ENCODE data around the gene EXOC6B.

Gene EXOC6B

GRCh38 chr2:72131916-72132841 lies 693.7 kb downstream of the EXOC6B start:
- no peaks in the 10 kb centered on the region for H3K4me1 ChIP-seq (ENCODE audit: control insufficient read depth, insufficient read depth, low read length)
- no peak overlapping the region for H3K27ac ChIP-seq (ENCODE audit: low read depth, low read length)
- H3K36me3 ChIP-seq (ENCODE audit: control insufficient read depth, insufficient read depth, low read length) = no peaks in the 10 kb centered on the region
- no peaks in the 10 kb centered on the region for H3K27me3 ChIP-seq (ENCODE audit: control insufficient read depth, insufficient read depth, low read length)
- no peak overlapping the region for H3K9ac ChIP-seq (ENCODE audit: low read length)
- no peak overlapping the region for H3K4me3 ChIP-seq (ENCODE audit: low read length)

GRCh38 chr2:72131371-72131891 lies 694.4 kb downstream of the EXOC6B start:
- Histone ChIP-seq H3K27ac (ENCODE audit: low read depth, low read length) (no peak overlapping the region), H3K4me3 (ENCODE audit: low read length) (no peak overlapping the region), H3K27me3 (ENCODE audit: control insufficient read depth, insufficient read depth, low read length) (no peaks in the 10 kb centered on the region), H3K4me1 (ENCODE audit: control insufficient read depth, insufficient read depth, low read length) (no peaks in the 10 kb centered on the region), H3K36me3 (ENCODE audit: control insufficient read depth, insufficient read depth, low read length) (no peaks in the 10 kb centered on the region), H3K9ac (ENCODE audit: low read length) (no peak overlapping the region)

- Histone ChIP-seq H3K27me3 (ENCODE audit: control insufficient read depth, insufficient read depth, low read length) (no peaks in the 10 kb centered on the region), H3K36me3 (ENCODE audit: control insufficient read depth, insufficient read depth, low read length) (no peaks in the 10 kb centered on the region), H3K4me3 (ENCODE audit: low read length) (no peak overlapping the region), H3K9ac (ENCODE audit: low read length) (no peak overlapping the region), H3K4me1 (ENCODE audit: control insufficient read depth, insufficient read depth, low read length) (no peaks in the 10 kb centered on the region), H3K27ac (ENCODE audit: low read depth, low read length) (no peak overlapping the region)
Measured at GRCh38 chr2:72130659-72131360, 695.0 kb downstream of the EXOC6B start.

GRCh38 chr2:72129681-72130340 lies 696.0 kb downstream of the EXOC6B start:
- H3K9ac ChIP-seq (ENCODE audit: low read length) = no peak overlapping the region
- H3K27me3 ChIP-seq (ENCODE audit: control insufficient read depth, insufficient read depth, low read length) = no peaks in the 10 kb centered on the region
- H3K27ac ChIP-seq (ENCODE audit: low read depth, low read length) = no peak overlapping the region

GRCh38 chr2:72128843-72129227 lies 697.0 kb downstream of the EXOC6B start:
- Histone ChIP-seq H3K4me1 (ENCODE audit: control insufficient read depth, insufficient read depth, low read length) (no peaks in the 10 kb centered on the region), H3K27me3 (ENCODE audit: control insufficient read depth, insufficient read depth, low read length) (no peaks in the 10 kb centered on the region), H3K36me3 (ENCODE audit: control insufficient read depth, insufficient read depth, low read length) (no peaks in the 10 kb centered on the region), H3K4me3 (ENCODE audit: low read length) (no peak overlapping the region), H3K9ac (ENCODE audit: low read length) (no peak overlapping the region), H3K27ac (ENCODE audit: low read depth, low read length) (no peak overlapping the region)

More at GRCh38 chr2:72129681-72130340, 696.0 kb downstream of the EXOC6B start:
- no peaks in the 10 kb centered on the region for H3K36me3 ChIP-seq (ENCODE audit: control insufficient read depth, insufficient read depth, low read length)
- no peak overlapping the region for H3K4me3 ChIP-seq (ENCODE audit: low read length)
- no peaks in the 10 kb centered on the region for H3K4me1 ChIP-seq (ENCODE audit: control insufficient read depth, insufficient read depth, low read length)

- no peaks in the 10 kb centered on the region for H3K36me3 ChIP-seq (ENCODE audit: control insufficient read depth, insufficient read depth, low read length)
Measured at GRCh38 chr2:72128059-72128842, 697.6 kb downstream of the EXOC6B start.

GRCh38 chr2:72127401-72128058 lies 698.3 kb downstream of the EXOC6B start:
- no peak overlapping the region for H3K27ac ChIP-seq (ENCODE audit: low read depth, low read length)
- H3K36me3 ChIP-seq (ENCODE audit: control insufficient read depth, insufficient read depth, low read length) = no peaks in the 10 kb centered on the region
- no peak overlapping the region for H3K4me3 ChIP-seq (ENCODE audit: low read length)
- no peaks in the 10 kb centered on the region for H3K27me3 ChIP-seq (ENCODE audit: control insufficient read depth, insufficient read depth, low read length)
- no peaks in the 10 kb centered on the region for H3K4me1 ChIP-seq (ENCODE audit: control insufficient read depth, insufficient read depth, low read length)
- H3K9ac ChIP-seq (ENCODE audit: low read length) = no peak overlapping the region

More at GRCh38 chr2:72128059-72128842, 697.6 kb downstream of the EXOC6B start:
- Histone ChIP-seq H3K27me3 (ENCODE audit: control insufficient read depth, insufficient read depth, low read length) (no peaks in the 10 kb centered on the region), H3K4me1 (ENCODE audit: control insufficient read depth, insufficient read depth, low read length) (no peaks in the 10 kb centered on the region), H3K9ac (ENCODE audit: low read length) (no peak overlapping the region), H3K27ac (ENCODE audit: low read depth, low read length) (no peak overlapping the region), H3K4me3 (ENCODE audit: low read length) (no peak overlapping the region)

GRCh38 chr2:72126186-72127100 lies 699.4 kb downstream of the EXOC6B start:
- no peaks in the 10 kb centered on the region for H3K4me1 ChIP-seq (ENCODE audit: control insufficient read depth, insufficient read depth, low read length)
- no peak overlapping the region for H3K27ac ChIP-seq (ENCODE audit: low read depth, low read length)
- H3K27me3 ChIP-seq (ENCODE audit: control insufficient read depth, insufficient read depth, low read length) = no peaks in the 10 kb centered on the region
- H3K9ac ChIP-seq (ENCODE audit: low read length) = no peak overlapping the region
- H3K4me3 ChIP-seq (ENCODE audit: low read length) = no peak overlapping the region
- no peaks in the 10 kb centered on the region for H3K36me3 ChIP-seq (ENCODE audit: control insufficient read depth, insufficient read depth, low read length)

All from rectal smooth muscle tissue (tissue), 1 donor.